ENCODE measurements around the gene RBM34. TPM values are rescaled to one million over a fixed set of nuclear protein-coding genes. Genes with fewer than 3 reads are reported as not detected.

RBM34 gene
- total RNA-seq, 1 experiment from 2014 or later = 104 TPM

DNA sequence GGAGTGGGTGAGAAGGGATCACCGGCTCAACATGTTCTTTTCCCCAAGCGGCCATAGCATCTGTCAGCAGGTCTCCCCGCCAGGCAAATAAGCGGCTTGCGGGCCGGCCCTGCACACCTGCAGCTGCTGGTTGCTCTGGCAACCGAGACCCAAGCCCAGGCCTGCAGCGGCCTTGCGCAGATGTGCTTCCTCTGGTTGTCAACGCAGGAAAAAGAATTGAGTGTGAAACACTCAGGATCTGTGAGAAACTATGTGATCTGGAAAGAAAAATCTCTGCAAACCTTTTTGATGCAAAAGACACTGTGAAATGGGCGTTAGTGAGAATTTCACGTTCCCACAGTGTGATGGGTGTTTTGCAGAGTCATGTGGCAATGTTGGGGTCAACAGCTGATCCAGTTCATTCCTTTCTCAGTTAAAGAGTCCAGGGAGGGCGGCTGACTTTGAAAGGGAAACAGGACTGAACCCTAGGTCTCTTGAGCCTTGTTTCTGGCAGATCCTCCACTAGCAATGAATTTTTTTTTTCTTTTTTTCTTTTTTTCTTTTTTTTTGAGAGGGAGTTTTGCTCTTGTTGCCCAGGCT is 60.8 kb downstream of the RBM34 start:
- in situ Hi-C loops (cut with HindIII; ENCODE audit: low pct_unique_long_range_greater_than_20kb, low sequenced_read_pairs) = no loop called here
- POLR2A ChIA-PET = no interaction called here
- no peak overlapping the region for H3K4me3 ChIP-seq (ENCODE audit: low read depth in 2 of 2, low read length in 2 of 2)
- H3K27me3 ChIP-seq (ENCODE audit: control insufficient read depth, insufficient read depth, low read length) = no peaks in the 10 kb centered on the region
- CTCF ChIA-PET = no interaction called here
- H3K27ac ChIP-seq (ENCODE audit: low read length) = no peak overlapping the region
- ATAC-seq = no peak
- intact Hi-C loops (cut with micrococcal nuclease; ENCODE audit: unreplicated experiment) = no loop called here
- H3K9me3 ChIP-seq (ENCODE audit: control insufficient read depth, insufficient read depth, low read depth, low read length) = no peaks in the 10 kb centered on the region
- TF ChIP-seq POLR2AphosphoS5 (IDR thresholded peaks at IDR 0.05; ENCODE audit: low read depth, low read length) (no peak), SIN3A (IDR thresholded peaks at IDR 0.05; ENCODE audit: borderline replicate concordance, insufficient read depth, low read depth, low read length) (no peak)
- TF ChIP-seq, protein P1, sequence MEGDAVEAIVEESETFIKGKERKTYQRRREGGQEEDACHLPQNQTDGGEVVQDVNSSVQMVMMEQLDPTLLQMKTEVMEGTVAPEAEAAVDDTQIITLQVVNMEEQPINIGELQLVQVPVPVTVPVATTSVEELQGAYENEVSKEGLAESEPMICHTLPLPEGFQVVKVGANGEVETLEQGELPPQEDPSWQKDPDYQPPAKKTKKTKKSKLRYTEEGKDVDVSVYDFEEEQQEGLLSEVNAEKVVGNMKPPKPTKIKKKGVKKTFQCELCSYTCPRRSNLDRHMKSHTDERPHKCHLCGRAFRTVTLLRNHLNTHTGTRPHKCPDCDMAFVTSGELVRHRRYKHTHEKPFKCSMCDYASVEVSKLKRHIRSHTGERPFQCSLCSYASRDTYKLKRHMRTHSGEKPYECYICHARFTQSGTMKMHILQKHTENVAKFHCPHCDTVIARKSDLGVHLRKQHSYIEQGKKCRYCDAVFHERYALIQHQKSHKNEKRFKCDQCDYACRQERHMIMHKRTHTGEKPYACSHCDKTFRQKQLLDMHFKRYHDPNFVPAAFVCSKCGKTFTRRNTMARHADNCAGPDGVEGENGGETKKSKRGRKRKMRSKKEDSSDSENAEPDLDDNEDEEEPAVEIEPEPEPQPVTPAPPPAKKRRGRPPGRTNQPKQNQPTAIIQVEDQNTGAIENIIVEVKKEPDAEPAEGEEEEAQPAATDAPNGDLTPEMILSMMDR (IDR thresholded peaks at IDR 0.05) = no peak
- TF ChIP-seq, protein P2, sequence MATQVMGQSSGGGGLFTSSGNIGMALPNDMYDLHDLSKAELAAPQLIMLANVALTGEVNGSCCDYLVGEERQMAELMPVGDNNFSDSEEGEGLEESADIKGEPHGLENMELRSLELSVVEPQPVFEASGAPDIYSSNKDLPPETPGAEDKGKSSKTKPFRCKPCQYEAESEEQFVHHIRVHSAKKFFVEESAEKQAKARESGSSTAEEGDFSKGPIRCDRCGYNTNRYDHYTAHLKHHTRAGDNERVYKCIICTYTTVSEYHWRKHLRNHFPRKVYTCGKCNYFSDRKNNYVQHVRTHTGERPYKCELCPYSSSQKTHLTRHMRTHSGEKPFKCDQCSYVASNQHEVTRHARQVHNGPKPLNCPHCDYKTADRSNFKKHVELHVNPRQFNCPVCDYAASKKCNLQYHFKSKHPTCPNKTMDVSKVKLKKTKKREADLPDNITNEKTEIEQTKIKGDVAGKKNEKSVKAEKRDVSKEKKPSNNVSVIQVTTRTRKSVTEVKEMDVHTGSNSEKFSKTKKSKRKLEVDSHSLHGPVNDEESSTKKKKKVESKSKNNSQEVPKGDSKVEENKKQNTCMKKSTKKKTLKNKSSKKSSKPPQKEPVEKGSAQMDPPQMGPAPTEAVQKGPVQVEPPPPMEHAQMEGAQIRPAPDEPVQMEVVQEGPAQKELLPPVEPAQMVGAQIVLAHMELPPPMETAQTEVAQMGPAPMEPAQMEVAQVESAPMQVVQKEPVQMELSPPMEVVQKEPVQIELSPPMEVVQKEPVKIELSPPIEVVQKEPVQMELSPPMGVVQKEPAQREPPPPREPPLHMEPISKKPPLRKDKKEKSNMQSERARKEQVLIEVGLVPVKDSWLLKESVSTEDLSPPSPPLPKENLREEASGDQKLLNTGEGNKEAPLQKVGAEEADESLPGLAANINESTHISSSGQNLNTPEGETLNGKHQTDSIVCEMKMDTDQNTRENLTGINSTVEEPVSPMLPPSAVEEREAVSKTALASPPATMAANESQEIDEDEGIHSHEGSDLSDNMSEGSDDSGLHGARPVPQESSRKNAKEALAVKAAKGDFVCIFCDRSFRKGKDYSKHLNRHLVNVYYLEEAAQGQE (IDR thresholded peaks at IDR 0.05; ENCODE audit: insufficient read depth in 1 of 2, low read depth in 2 of 2, low read length in 1 of 2) = no peak
- no TSS peak for BruUV-seq (replicated peaks)
- DNase-seq (ENCODE audit: low read depth, low spot score) = no peak
- peaks cover 23% of the 10 kb centered on the region for H3K4me1 ChIP-seq (ENCODE audit: control insufficient read depth, insufficient read depth, low read length)
- H3K36me3 ChIP-seq (ENCODE audit: control insufficient read depth, insufficient read depth, low read length) = no peaks in the 10 kb centered on the region

DNA sequence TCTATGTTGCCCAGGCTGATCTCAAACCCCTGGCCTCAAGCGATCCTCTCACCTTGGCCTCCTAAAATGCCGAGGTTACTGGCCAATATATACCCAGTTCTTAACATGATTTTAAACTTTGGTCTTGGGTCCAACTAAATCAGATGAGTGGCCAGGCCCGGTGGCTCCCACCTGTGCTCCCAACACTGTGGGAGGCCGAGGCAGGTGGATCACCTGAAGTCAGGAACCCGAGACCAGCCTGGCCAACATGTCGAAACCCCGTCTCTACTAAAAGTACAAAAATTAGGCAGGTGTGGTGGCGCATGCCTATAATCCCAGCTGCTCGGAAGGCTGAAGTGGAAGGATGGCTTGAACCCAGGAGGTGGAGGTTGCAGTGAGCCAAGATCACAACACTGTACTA is 62.1 kb downstream of the RBM34 start:
- no peaks in the 10 kb centered on the region for H3K9me3 ChIP-seq (ENCODE audit: control insufficient read depth, insufficient read depth, low read depth, low read length)
- intact Hi-C loops (cut with micrococcal nuclease; ENCODE audit: unreplicated experiment) = no loop called here
- H3K27me3 ChIP-seq (ENCODE audit: control insufficient read depth, insufficient read depth, low read length) = no peaks in the 10 kb centered on the region
- peaks cover 12% of the 10 kb centered on the region for H3K4me1 ChIP-seq (ENCODE audit: control insufficient read depth, insufficient read depth, low read length)
- no TSS peak for BruUV-seq (replicated peaks)
- in situ Hi-C loops (cut with HindIII; ENCODE audit: low pct_unique_long_range_greater_than_20kb, low sequenced_read_pairs) = no loop called here
- no peak for DNase-seq (ENCODE audit: low read depth, low spot score)
- no peaks in the 10 kb centered on the region for H3K36me3 ChIP-seq (ENCODE audit: control insufficient read depth, insufficient read depth, low read length)
- TF ChIP-seq, protein P2 (IDR thresholded peaks at IDR 0.05; ENCODE audit: insufficient read depth in 1 of 2, low read depth in 2 of 2, low read length in 1 of 2) = no peak
- TF ChIP-seq POLR2AphosphoS5 (IDR thresholded peaks at IDR 0.05; ENCODE audit: low read depth, low read length) = no peak
- TF ChIP-seq, protein P1 (IDR thresholded peaks at IDR 0.05) = no peak
- TF ChIP-seq SIN3A (IDR thresholded peaks at IDR 0.05; ENCODE audit: borderline replicate concordance, insufficient read depth, low read depth, low read length) = no peak
- TF ChIP-seq TCF7L2 (IDR thresholded peaks at IDR 0.05; ENCODE audit: low read depth, low read length) = no peak
- no peak overlapping the region for H3K4me3 ChIP-seq (ENCODE audit: low read depth in 2 of 2, low read length in 2 of 2)
- ChIA-PET CTCF (no interaction called here), POLR2A (no interaction called here)
- no peak overlapping the region for H3K27ac ChIP-seq (ENCODE audit: low read length)
- no peak for ATAC-seq

Measured in Panc1 (cell line).